Measurements from ENCODE around the gene SMARCC2. TPM values are rescaled to one million over a fixed set of nuclear protein-coding genes. Genes with fewer than 3 reads are reported as not detected.
A peak's percentile ranks its signal among the peaks of the same experiment; 100 is the strongest.

SMARCC2 gene
- total RNA-seq, 1 experiment from 2014 or later: 150 TPM

DNA sequence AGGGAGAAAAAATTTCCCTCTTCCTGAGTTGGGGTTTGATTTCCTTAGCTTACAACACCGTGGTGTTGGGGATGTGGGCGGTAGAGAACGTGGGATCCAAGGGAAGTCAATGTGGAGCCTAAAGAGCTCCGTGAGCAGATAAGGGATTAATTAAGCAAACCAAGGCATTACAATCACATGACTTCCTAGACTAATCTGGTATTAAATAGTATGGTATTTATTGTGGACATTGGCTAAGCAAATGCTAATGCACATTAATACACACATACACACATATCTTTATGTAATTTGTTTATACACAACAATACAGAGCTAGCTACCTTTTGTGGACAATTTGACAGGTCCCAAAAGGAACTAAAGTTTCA lies 33.2 kb upstream of the SMARCC2 start:
- no peaks in the 10 kb centered on the region for H3K27me3 Mint-ChIP-seq (ENCODE audit: unreplicated experiment)
- BruUV-seq (replicated peaks): no TSS peak
- CTCF ChIA-PET: interaction anchor here (0.5 to 3.0 kb wide), 19 partner anchors 11 to 502 kb away, joined by 3 to 28 read pairs (median 4); partner anchors contain the start of genes ANKRD52, CNPY2, COQ10A and CS
- peak overlapping the region; percentile 97 for H3K4me3 Mint-ChIP-seq (ENCODE audit: low read depth, unreplicated experiment)
- peaks cover 56% of the 10 kb centered on the region for H3K36me3 Mint-ChIP-seq (ENCODE audit: insufficient read depth, unreplicated experiment)
- TF ChIP-seq, protein P1, sequence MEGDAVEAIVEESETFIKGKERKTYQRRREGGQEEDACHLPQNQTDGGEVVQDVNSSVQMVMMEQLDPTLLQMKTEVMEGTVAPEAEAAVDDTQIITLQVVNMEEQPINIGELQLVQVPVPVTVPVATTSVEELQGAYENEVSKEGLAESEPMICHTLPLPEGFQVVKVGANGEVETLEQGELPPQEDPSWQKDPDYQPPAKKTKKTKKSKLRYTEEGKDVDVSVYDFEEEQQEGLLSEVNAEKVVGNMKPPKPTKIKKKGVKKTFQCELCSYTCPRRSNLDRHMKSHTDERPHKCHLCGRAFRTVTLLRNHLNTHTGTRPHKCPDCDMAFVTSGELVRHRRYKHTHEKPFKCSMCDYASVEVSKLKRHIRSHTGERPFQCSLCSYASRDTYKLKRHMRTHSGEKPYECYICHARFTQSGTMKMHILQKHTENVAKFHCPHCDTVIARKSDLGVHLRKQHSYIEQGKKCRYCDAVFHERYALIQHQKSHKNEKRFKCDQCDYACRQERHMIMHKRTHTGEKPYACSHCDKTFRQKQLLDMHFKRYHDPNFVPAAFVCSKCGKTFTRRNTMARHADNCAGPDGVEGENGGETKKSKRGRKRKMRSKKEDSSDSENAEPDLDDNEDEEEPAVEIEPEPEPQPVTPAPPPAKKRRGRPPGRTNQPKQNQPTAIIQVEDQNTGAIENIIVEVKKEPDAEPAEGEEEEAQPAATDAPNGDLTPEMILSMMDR (IDR thresholded peaks at IDR 0.05; ENCODE audit: unreplicated experiment): no peak
- no peak for DNase-seq
- H3K27ac Mint-ChIP-seq (ENCODE audit: unreplicated experiment): peak overlapping the region; percentile 92
- no peaks in the 10 kb centered on the region for H3K9me3 Mint-ChIP-seq (ENCODE audit: low read depth, unreplicated experiment)
- intact Hi-C loops (cut with micrococcal nuclease; ENCODE audit: unreplicated experiment): loop anchor here (1.0 kb wide), 1 partner anchor 29 kb away; no protein-coding TSS in a partner anchor
- H3K4me1 Mint-ChIP-seq (ENCODE audit: low read depth, unreplicated experiment): peaks cover 17% of the 10 kb centered on the region

DNA sequence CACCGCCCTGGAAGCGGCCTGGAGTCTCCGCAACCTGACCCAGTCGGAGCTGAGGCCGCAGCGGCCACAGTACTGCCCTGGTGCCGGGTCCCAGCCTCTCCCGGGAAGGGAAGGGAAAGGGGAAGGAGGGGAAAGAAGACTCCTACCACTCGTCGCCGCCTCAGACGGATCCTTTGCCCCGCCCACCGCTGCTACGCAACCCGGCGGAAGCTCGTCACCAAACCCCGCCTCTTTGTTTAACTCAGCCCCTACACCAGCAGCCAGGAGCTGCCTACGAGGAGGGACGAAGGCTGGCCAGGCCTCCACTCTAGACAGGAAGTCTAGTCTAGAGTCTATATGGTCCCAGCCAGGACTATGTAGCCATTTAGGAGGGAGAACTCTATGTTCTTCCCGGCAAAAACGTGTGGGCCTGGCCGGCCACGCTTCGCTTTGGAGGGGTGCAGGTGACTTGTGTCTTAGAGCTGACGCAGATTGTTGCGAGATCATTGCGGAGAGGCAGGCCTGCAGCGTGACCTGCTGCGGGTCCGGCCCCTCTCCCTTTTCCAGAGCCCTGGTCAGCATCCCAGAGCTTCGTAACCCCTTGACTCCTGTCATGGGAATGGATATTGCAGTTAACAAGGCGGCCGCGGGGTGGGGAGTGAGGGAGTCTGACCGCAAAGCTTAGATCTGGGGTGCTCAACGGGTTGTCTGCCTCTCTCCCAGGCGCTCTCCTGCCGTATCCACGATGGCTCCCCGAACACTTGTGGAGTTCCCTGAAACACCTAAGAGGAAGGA lies 32.7 kb upstream of the SMARCC2 start, which contains the start of gene RNF41:
TSS of gene RNF41 (minus strand) at position 166 of the 774 bp plus-strand sequence. CDS start 7,875 bp downstream, outside the sequence.
- intact Hi-C loops (cut with micrococcal nuclease; ENCODE audit: unreplicated experiment): loop anchor here (1.0 kb wide), 1 partner anchor 29 kb away; no protein-coding TSS in a partner anchor
- H3K27ac Mint-ChIP-seq (ENCODE audit: unreplicated experiment): peak within 1 kb of the TSS; percentile 92
- H3K4me1 Mint-ChIP-seq (ENCODE audit: low read depth, unreplicated experiment): peaks cover 17% of the 10 kb centered on the region
- CTCF ChIA-PET: interaction anchor here (0.6 to 3.0 kb wide), 20 partner anchors 11 to 501 kb away, joined by 3 to 28 read pairs (median 4); partner anchors contain the start of genes ANKRD52, CNPY2, COQ10A and CS
- peaks cover 56% of the 10 kb centered on the region for H3K36me3 Mint-ChIP-seq (ENCODE audit: insufficient read depth, unreplicated experiment)
- TSS peak; percentile 73 for BruUV-seq (replicated peaks)
- peak; percentile 98 for DNase-seq
- no peaks in the 10 kb centered on the region for H3K9me3 Mint-ChIP-seq (ENCODE audit: low read depth, unreplicated experiment)
- no peaks in the 10 kb centered on the region for H3K27me3 Mint-ChIP-seq (ENCODE audit: unreplicated experiment)
- peak within 1 kb of the TSS; percentile 97 for H3K4me3 Mint-ChIP-seq (ENCODE audit: low read depth, unreplicated experiment)
- TF ChIP-seq, protein P1 (IDR thresholded peaks at IDR 0.05; ENCODE audit: unreplicated experiment): no peak

DNA sequence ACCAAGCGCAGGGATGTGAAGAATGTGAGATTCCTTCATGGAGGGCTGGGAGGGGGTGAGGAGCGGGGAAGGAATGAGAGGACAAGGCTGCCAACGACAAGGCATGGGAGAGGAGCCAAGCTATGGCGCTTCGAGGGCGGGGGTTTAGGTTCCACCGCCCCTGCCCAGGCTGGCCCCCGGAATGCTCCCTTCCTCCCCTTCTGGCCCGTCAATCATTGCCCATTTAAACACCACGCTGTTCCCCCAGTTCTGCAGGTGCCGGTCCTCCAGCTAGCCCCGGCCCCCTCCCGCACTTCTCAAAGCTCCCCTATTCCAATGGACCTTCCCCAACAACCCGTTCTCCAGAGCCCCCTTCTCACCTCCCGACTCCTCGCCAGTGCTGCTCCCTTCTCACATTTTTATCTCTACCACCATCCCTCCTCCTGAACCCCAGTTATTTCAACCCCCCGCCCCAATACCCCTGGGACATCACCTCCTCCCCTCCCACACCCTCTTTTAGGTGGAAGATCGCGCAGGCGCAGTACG lies 32.0 kb upstream of the SMARCC2 start:
- intact Hi-C loops (cut with micrococcal nuclease; ENCODE audit: unreplicated experiment): no loop called here
- Mint-ChIP-seq H3K36me3 (ENCODE audit: insufficient read depth, unreplicated experiment) (peaks cover 54% of the 10 kb centered on the region), H3K4me1 (ENCODE audit: low read depth, unreplicated experiment) (peaks cover 23% of the 10 kb centered on the region), H3K4me3 (ENCODE audit: low read depth, unreplicated experiment) (peak overlapping the region; percentile 97), H3K27ac (ENCODE audit: unreplicated experiment) (peak overlapping the region; percentile 92), H3K27me3 (ENCODE audit: unreplicated experiment) (no peaks in the 10 kb centered on the region), H3K9me3 (ENCODE audit: low read depth, unreplicated experiment) (no peaks in the 10 kb centered on the region)
- TF ChIP-seq, protein P1 (IDR thresholded peaks at IDR 0.05; ENCODE audit: unreplicated experiment): no peak
- peak; percentile 32 for DNase-seq
- no TSS peak for BruUV-seq (replicated peaks)
- CTCF ChIA-PET: interaction anchor here (0.7 to 3.0 kb wide), 10 partner anchors 13 to 139 kb away, joined by 3 to 28 read pairs (median 6); partner anchors contain the start of genes ANKRD52, CNPY2, COQ10A and ESYT1

DNA sequence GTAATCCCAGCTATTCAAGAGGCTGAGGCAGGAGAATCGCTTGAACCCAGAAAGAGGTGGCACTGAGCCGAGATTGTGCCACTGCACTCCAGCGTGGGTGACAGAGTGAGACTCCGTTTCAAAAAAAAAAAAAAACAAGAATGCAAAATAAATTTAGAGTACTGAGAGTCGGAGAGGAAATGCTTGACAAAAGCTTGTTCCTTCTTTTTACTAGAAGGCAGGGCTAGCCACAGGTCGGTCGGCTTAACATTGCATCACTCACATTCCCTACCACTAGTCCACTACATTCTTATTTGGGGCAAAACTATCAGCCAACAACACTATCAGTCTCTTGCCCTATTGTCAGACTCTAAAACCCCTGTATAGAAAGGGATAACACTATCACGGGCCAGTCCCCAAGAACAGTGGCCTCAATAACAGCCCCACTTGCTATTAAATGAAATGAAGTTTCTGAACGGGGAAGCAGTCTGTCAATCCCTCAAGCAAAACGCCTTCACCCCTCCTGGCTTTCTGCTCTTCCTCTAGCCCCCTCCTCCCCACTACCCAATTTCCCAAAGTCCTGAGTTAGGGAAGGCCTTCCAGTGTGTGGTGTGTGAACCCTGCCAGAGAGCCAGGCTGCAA lies 31.4 kb upstream of the SMARCC2 start:
- TSS peak; percentile 82 for BruUV-seq (replicated peaks)
- CTCF ChIA-PET: interaction anchor here (0.8 to 3.0 kb wide), 4 partner anchors 14 to 93 kb away, joined by 3 to 28 read pairs (median 16); partner anchors contain the start of genes COQ10A and ESYT1
- Mint-ChIP-seq H3K4me1 (ENCODE audit: low read depth, unreplicated experiment) (peaks cover 25% of the 10 kb centered on the region), H3K36me3 (ENCODE audit: insufficient read depth, unreplicated experiment) (peaks cover 51% of the 10 kb centered on the region), H3K27me3 (ENCODE audit: unreplicated experiment) (no peaks in the 10 kb centered on the region), H3K9me3 (ENCODE audit: low read depth, unreplicated experiment) (no peaks in the 10 kb centered on the region), H3K4me3 (ENCODE audit: low read depth, unreplicated experiment) (peak overlapping the region; percentile 97), H3K27ac (ENCODE audit: unreplicated experiment) (peak overlapping the region; percentile 92)
- DNase-seq: no peak
- TF ChIP-seq, protein P1 (IDR thresholded peaks at IDR 0.05; ENCODE audit: unreplicated experiment): no peak
- intact Hi-C loops (cut with micrococcal nuclease; ENCODE audit: unreplicated experiment): no loop called here
